Endothelial cell of umbilical vein (primary cell): Measurements from ENCODE around the gene B9D2. TPM values are rescaled to one million over a fixed set of nuclear protein-coding genes. Genes with fewer than 3 reads are reported as not detected.

Experiments used
- BruUV-seq: library from RNA; stranded (reverse); fragments of 400-500 nt; replicated peaks from 2 replicates; lab custom pipeline; 2021; lab: Mats Ljungman, UMichigan
- CTCF ChIA-PET: fragments of 300-600, 350-600 bp; sonication (Branson Sonifier 250); formaldehyde crosslinking; loops from one replicate; lab custom pipeline; 2021; ENCODE audit warnings: antibody characterized with exemption, inconsistent platforms; lab: Charles Lee
- POLR2A ChIA-PET: fragments of 300-600, 350-600 bp; sonication (Branson Sonifier 250); formaldehyde crosslinking; loops from one replicate; lab custom pipeline; 2021; ENCODE audit warnings: antibody characterized with exemption, inconsistent platforms; lab: Charles Lee
- DNase-seq: peaks from one replicate; pipeline ENCODE4 v3.0.0-alpha.2; 2011; ENCODE audit warnings: low read depth, low spot score
- FAIRE-seq: peaks from 2 replicates; lab custom pipeline; 2011; peaks lifted over from hg19 to GRCh38; lab: Jason Lieb, UNC
- H2AFZ ChIP-seq: 2 replicates; pipeline ENCODE4 v1.6.0; 2012; ENCODE audit warnings: low read depth, low read length, control low read depth, inconsistent platforms
- H3K27ac ChIP-seq: 2 replicates; pipeline ENCODE4 v1.5.1; 2011; ENCODE audit warnings: low read depth, mild to moderate bottlenecking, control low read depth, low read length, moderate library complexity; ENCODE audit not compliant: insufficient read depth
- H3K27me3 ChIP-seq, 2 experiments: 2 replicates each; pipeline versions ENCODE4 v1.6.0 to v1.6.1; 2011; ENCODE audit warnings: low read length in 2 of 2, mixed read lengths in 1 of 2; ENCODE audit not compliant: control insufficient read depth in 2 of 2, insufficient read depth in 2 of 2
- H3K36me3 ChIP-seq, 2 experiments: 2 replicates in 1 of 2; 3 replicates in 1 of 2; pipeline ENCODE4 v1.5.1; 2011; ENCODE audit warnings: low read length in 2 of 2, mild to moderate bottlenecking in 1 of 2, moderate library complexity in 1 of 2; ENCODE audit not compliant: control insufficient read depth in 2 of 2, insufficient read depth in 2 of 2; ENCODE audit errors: extremely low read depth in 1 of 2
- H3K4me1 ChIP-seq: 3 replicates; pipeline ENCODE4 v1.5.1; 2011; ENCODE audit warnings: mild to moderate bottlenecking, low read length; ENCODE audit not compliant: control insufficient read depth, insufficient read depth; ENCODE audit errors: extremely low read depth
- H3K4me2 ChIP-seq: 2 replicates; pipeline ENCODE4 v1.6.1; 2011; ENCODE audit warnings: low read length, control low read depth, mixed read lengths; ENCODE audit not compliant: insufficient read depth
- H3K4me3 ChIP-seq, 3 experiments: fragments of 200-600 bp in 1 of 3; sonication (generic), shearing (Covaris generic) in 1 of 3; replicated peaks in 1 of 3; 2 replicates each; pipeline ENCODE4 v1.5.1; 2011 to 2016; ENCODE audit warnings: control low read depth in 3 of 3, low read length in 3 of 3, mild to moderate bottlenecking in 2 of 3, inconsistent platforms in 1 of 3, low read depth in 1 of 3, moderate library complexity in 1 of 3; ENCODE audit not compliant: insufficient read depth in 1 of 3
- H3K79me2 ChIP-seq: 2 replicates; pipeline ENCODE4 v1.6.0; 2012; ENCODE audit warnings: low read length, inconsistent platforms; ENCODE audit not compliant: control insufficient read depth, insufficient read depth
- H3K9ac ChIP-seq: replicated peaks from 2 replicates; pipeline ENCODE3; 2011; ENCODE audit warnings: low read length, control low read depth; ENCODE audit not compliant: insufficient read depth; ENCODE audit errors: extremely low read depth
- H3K9me1 ChIP-seq: replicated peaks from 3 replicates; pipeline ENCODE4 v1.6.0; 2011; ENCODE audit warnings: mild to moderate bottlenecking, low read length; ENCODE audit not compliant: control insufficient read depth, insufficient read depth; ENCODE audit errors: extremely low read depth
- H3K9me3 ChIP-seq: replicated peaks from 2 replicates; pipeline ENCODE4 v1.5.1; 2012; ENCODE audit warnings: low read length, inconsistent platforms; ENCODE audit not compliant: control insufficient read depth, insufficient read depth
- H4K20me1 ChIP-seq: replicated peaks from 2 replicates; pipeline ENCODE3; 2011; ENCODE audit warnings: mild to moderate bottlenecking, low read length; ENCODE audit not compliant: control insufficient read depth, insufficient read depth; ENCODE audit errors: extremely low read depth
- EZH2 ChIP-seq: IDR thresholded peaks from 2 replicates; pipeline ENCODE4 v1.6.1; 2012; ENCODE audit warnings: borderline replicate concordance, low read depth, mild to moderate bottlenecking, moderate library complexity, low read length, inconsistent platforms; ENCODE audit not compliant: severe bottlenecking
- FOS ChIP-seq: IDR thresholded peaks from 2 replicates; pipeline ENCODE4 v1.6.1; 2011; ENCODE audit warnings: mild to moderate bottlenecking, low read length, moderate library complexity, borderline replicate concordance; ENCODE audit not compliant: insufficient read depth
- GATA2 ChIP-seq: IDR thresholded peaks from 2 replicates; pipeline ENCODE4 v1.7.0; 2011; ENCODE audit warnings: low read depth, mild to moderate bottlenecking, moderate library complexity, mixed read lengths, low read length; ENCODE audit not compliant: insufficient read length, insufficient read depth
- JUN ChIP-seq: IDR thresholded peaks from 2 replicates; pipeline ENCODE4 v1.6.1; 2011; ENCODE audit warnings: borderline replicate concordance, low read depth; ENCODE audit not compliant: insufficient read length, insufficient read depth
- MYC ChIP-seq: IDR thresholded peaks from one replicate; pipeline ENCODE4 v1.6.1; 2011; ENCODE audit warnings: mild to moderate bottlenecking, low read depth, low read length
- POLR2A ChIP-seq: IDR thresholded peaks from 2 replicates; pipeline ENCODE4 v1.6.1; 2012; ENCODE audit warnings: low read depth, mild to moderate bottlenecking, control low read depth, low read length
- POLR2AphosphoS5 ChIP-seq: IDR thresholded peaks from 2 replicates; pipeline ENCODE4 v1.6.1; 2012; ENCODE audit warnings: low read depth, mild to moderate bottlenecking, control low read depth, low read length, moderate library complexity; ENCODE audit not compliant: insufficient read depth
- dilution Hi-C: fragments of 300-500 bp; cut with MboI; formaldehyde crosslinking; loops from one replicate; pipeline ENCODE4 v1.15.0; 2019; ENCODE audit warnings: low sequenced_read_pairs; ENCODE audit not compliant: extremely low pct_ligation_motif_present
- intact Hi-C: fragments of 100-400 bp; cut with micrococcal nuclease; formaldehyde crosslinking; loops from one replicate; pipeline ENCODE4 v1.10.0; 2022
- polyA plus RNA-seq, 4 experiments: library from polyadenylated mRNA; depleted of rRNA in 3 of 4; stranded (reverse) in 3 of 4; unstranded in 1 of 4; fragments of >200 nt; gene quantifications; 2 replicates each; pipeline versions ENCODE4 v1.2.1 to v1.2.3, GENCODE V29; 2011 to 2012; ENCODE audit warnings: missing spikeins in 1 of 4
- total RNA-seq: library from RNA; stranded (reverse); gene quantifications from 2 replicates; pipeline ENCODE4 v1.2.3, GENCODE V29; 2021
- TF ChIP-seq, protein P1 (sequence below): IDR thresholded peaks from 2 replicates; pipeline ENCODE4 v1.6.1; 2011; ENCODE audit not compliant: insufficient read depth, insufficient read length
- TF ChIP-seq, protein P2 (sequence below), 2 donors: IDR thresholded peaks; 1 replicate in 1 of 2; 2 replicates in 1 of 2; pipeline ENCODE4 v1.5.1; 2011; ENCODE audit warnings: low read length in 2 of 2, mild to moderate bottlenecking in 2 of 2, moderate library complexity in 2 of 2, control low read depth in 1 of 2, inconsistent platforms in 1 of 2, low read depth in 1 of 2; ENCODE audit not compliant: insufficient read depth in 1 of 2; ENCODE audit errors: extremely low read depth in 1 of 2

B9D2 gene
- total and polyA plus RNA-seq, 2 donors (not counting 3 experiments of a cell fraction or from before 2014, with no cell fraction given) = 12.2 to 23.9 TPM

DNA sequence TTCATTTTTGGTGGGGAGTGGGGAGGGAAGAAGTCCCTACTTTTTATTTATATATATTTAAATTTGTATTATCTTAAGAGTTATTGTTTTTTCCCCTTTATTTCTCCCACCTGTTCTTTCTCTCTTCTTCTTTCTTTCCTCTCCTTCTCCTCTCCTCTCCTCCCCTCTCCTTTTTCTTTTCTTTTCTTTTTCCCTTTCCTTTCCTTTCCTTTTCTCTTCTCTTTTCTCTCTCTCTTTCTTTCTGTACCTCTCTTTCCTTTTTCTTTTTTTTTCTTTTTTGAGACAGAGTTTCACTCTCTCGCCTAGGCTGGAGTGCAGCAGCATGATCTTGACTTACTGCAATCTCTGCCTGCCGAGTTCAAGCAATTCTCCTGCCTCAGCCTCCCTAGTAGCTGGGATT, 35.6 kb upstream of the B9D2 start:
- dilution Hi-C loops = no loop called here
- intact Hi-C loops = no loop called here
- Histone ChIP-seq H3K9me3 (no peaks in the 10 kb centered on the region), H3K9ac (no peak overlapping the region), H3K27ac (no peak overlapping the region), H3K27me3 (no peaks in the 10 kb centered on the region), H4K20me1 (no peaks in the 10 kb centered on the region), H3K79me2 (peaks cover 6% of the 10 kb centered on the region), H3K4me3 (no peak overlapping the region), H3K4me1 (peaks cover 40% of the 10 kb centered on the region), H3K4me2 (no peak overlapping the region), H2AFZ (no peak overlapping the region), H3K9me1 (no peaks in the 10 kb centered on the region), H3K36me3 (peaks cover 0 to 2% of the 10 kb centered on the region in 2 experiments)
- FAIRE-seq = no peak
- no TSS peak for BruUV-seq
- no peak for DNase-seq
- TF ChIP-seq POLR2AphosphoS5 = no peak
- TF ChIP-seq, protein P1, sequence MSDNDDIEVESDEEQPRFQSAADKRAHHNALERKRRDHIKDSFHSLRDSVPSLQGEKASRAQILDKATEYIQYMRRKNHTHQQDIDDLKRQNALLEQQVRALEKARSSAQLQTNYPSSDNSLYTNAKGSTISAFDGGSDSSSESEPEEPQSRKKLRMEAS = no peak
- TF ChIP-seq, protein P2, sequence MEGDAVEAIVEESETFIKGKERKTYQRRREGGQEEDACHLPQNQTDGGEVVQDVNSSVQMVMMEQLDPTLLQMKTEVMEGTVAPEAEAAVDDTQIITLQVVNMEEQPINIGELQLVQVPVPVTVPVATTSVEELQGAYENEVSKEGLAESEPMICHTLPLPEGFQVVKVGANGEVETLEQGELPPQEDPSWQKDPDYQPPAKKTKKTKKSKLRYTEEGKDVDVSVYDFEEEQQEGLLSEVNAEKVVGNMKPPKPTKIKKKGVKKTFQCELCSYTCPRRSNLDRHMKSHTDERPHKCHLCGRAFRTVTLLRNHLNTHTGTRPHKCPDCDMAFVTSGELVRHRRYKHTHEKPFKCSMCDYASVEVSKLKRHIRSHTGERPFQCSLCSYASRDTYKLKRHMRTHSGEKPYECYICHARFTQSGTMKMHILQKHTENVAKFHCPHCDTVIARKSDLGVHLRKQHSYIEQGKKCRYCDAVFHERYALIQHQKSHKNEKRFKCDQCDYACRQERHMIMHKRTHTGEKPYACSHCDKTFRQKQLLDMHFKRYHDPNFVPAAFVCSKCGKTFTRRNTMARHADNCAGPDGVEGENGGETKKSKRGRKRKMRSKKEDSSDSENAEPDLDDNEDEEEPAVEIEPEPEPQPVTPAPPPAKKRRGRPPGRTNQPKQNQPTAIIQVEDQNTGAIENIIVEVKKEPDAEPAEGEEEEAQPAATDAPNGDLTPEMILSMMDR (IDR thresholded peaks at IDR 0.05; ENCODE audit: extremely low read depth in 1 of 2, insufficient read depth in 1 of 2, low read depth in 1 of 2, low read length in 2 of 2) = no peak
- no peak for TF ChIP-seq JUN
- no peak for TF ChIP-seq GATA2
- no peak for TF ChIP-seq FOS
- TF ChIP-seq EZH2 = no peak
- TF ChIP-seq POLR2A = no peak
- TF ChIP-seq MYC = no peak
- POLR2A ChIA-PET = no interaction called here
- CTCF ChIA-PET = interaction anchor here (1.0 kb wide), 1 partner anchor 46 kb away, joined by 3 read pairs; no protein-coding TSS in a partner anchor
